ENCODE measurements around the gene FOXO1.

DNA sequence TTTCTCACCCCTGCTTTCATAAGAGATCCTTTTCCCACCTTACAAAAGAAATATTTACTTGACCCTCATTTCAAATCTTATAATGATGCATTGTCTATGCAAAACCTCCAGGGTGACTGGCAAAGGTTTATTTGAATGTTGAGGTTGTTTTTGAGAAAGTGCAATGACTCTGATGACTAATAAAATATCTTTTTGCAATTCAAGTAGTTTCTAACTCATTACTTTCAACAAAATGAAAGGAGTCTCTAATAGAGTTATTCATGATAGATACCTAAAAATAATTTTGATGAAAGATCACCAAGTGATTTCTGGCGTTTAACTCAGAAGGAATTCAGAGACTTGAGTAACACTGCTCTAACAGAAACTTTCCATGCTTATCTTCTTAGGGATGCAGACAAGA, 144.2 kb downstream of the FOXO1 start:
- TF ChIP-seq, protein P1, sequence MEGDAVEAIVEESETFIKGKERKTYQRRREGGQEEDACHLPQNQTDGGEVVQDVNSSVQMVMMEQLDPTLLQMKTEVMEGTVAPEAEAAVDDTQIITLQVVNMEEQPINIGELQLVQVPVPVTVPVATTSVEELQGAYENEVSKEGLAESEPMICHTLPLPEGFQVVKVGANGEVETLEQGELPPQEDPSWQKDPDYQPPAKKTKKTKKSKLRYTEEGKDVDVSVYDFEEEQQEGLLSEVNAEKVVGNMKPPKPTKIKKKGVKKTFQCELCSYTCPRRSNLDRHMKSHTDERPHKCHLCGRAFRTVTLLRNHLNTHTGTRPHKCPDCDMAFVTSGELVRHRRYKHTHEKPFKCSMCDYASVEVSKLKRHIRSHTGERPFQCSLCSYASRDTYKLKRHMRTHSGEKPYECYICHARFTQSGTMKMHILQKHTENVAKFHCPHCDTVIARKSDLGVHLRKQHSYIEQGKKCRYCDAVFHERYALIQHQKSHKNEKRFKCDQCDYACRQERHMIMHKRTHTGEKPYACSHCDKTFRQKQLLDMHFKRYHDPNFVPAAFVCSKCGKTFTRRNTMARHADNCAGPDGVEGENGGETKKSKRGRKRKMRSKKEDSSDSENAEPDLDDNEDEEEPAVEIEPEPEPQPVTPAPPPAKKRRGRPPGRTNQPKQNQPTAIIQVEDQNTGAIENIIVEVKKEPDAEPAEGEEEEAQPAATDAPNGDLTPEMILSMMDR (conservative IDR thresholded peaks at IDR 0.05; ENCODE audit: low read depth in 2 of 2): no peak
- TF ChIP-seq EZH2phosphoT487 (IDR thresholded peaks at IDR 0.05; ENCODE audit: unreplicated experiment) (no peak), EZH2 (IDR thresholded peaks at IDR 0.05; ENCODE audit: low read depth, unreplicated experiment) (no peak), POLR2AphosphoS5 (IDR thresholded peaks at IDR 0.05; ENCODE audit: low read depth) (no peak)
